ENCODE measurements around the gene NR2C2.

The NR2C2 gene

GRCh38 chr3:15044326-15044725 lies 96.9 kb downstream of the NR2C2 start:
- H3K27ac ChIP-seq = no peak overlapping the region
- TF ChIP-seq CTCF (conservative IDR thresholded peaks at IDR 0.05) (no peak), ZFX (IDR thresholded peaks at IDR 0.05) (no peak)

- TF ChIP-seq CTCF (conservative IDR thresholded peaks at IDR 0.05) = no peak
- TF ChIP-seq ZFX (IDR thresholded peaks at IDR 0.05) = no peak
- H3K27ac ChIP-seq = no peak overlapping the region
Observed at GRCh38 chr3:15045667-15046066, 98.3 kb downstream of the NR2C2 start.

- TF ChIP-seq CTCF (conservative IDR thresholded peaks at IDR 0.05) (no peak), ZFX (IDR thresholded peaks at IDR 0.05) (no peak)
Observed at GRCh38 chr3:15049584-15049983, 102.2 kb downstream of the NR2C2 start.

GRCh38 chr3:15050405-15051092 lies 103.2 kb downstream of the NR2C2 start:
- no peak overlapping the region for H3K27ac ChIP-seq
- TF ChIP-seq CTCF (conservative IDR thresholded peaks at IDR 0.05) (no peak), ZFX (IDR thresholded peaks at IDR 0.05) (no peak)

More at GRCh38 chr3:15049584-15049983, 102.2 kb downstream of the NR2C2 start:
- H3K27ac ChIP-seq = no peak overlapping the region

- TF ChIP-seq CTCF (conservative IDR thresholded peaks at IDR 0.05) = peak; percentile 65
- TF ChIP-seq ZFX (IDR thresholded peaks at IDR 0.05) = no peak
- no peak overlapping the region for H3K27ac ChIP-seq
Observed at GRCh38 chr3:15051531-15051930, 104.1 kb downstream of the NR2C2 start.

GRCh38 chr3:15052335-15053242 lies 105.2 kb downstream of the NR2C2 start:
- no peak overlapping the region for H3K27ac ChIP-seq
- no peak for TF ChIP-seq ZFX (IDR thresholded peaks at IDR 0.05)
- TF ChIP-seq CTCF (conservative IDR thresholded peaks at IDR 0.05) = no peak

- TF ChIP-seq ZFX (IDR thresholded peaks at IDR 0.05) (no peak), CTCF (conservative IDR thresholded peaks at IDR 0.05) (no peak)
- no peak overlapping the region for H3K27ac ChIP-seq
Observed at GRCh38 chr3:15053541-15053940, 106.2 kb downstream of the NR2C2 start.
